ENCODE measurements around the gene TRPV3. TPM values are rescaled to one million over a fixed set of nuclear protein-coding genes. Genes with fewer than 3 reads are reported as not detected.

Gene TRPV3
- total RNA-seq, 2 experiments from 2014 or later: 0.25 to 0.56 TPM

DNA sequence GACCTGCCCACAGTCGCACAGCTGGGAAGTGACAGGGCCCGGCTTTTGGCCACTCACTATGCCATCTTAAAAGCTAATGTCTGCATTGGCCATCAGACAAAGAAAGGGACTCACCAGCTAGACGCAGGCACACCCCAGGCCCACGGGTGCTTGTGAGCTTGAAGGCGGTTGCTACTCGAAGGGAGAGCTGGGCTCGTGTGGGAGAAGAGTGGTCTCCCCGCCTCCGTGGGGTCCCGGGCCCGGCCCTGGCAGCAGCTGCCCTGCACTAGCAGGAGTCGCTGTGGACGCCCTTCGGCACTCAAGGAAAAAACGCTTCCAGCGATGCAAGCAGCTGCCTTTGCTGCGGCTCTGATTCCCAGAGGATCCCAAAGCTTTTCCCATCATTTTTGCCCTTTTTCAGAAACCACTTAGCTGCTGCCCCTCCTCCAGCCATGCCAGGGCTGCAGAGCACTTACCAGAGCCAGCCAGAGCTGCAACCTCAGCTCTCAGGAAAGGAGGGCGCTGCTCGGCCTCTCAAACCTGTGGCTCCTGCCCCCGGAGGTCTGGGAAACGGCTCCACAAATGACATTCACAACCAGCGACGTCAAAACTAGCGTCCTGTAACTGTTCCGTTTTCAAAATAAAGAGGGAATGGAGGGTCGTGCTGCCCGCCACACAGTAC, 39.3 kb upstream of the TRPV3 start:
- no peak for ATAC-seq (ENCODE audit: poor library complexity)
- no peaks in the 10 kb centered on the region for H3K27me3 ChIP-seq (ENCODE audit: control insufficient read depth in 1 of 2, insufficient read depth in 2 of 2, low read length in 2 of 2)
- no peak overlapping the region for H3K27ac ChIP-seq (ENCODE audit: low read depth in 1 of 2, low read length in 2 of 2)
- POLR2A ChIA-PET: no interaction called here
- H3K27ac Mint-ChIP-seq: no peak overlapping the region
- no peaks in the 10 kb centered on the region for H3K27me3 Mint-ChIP-seq
- TF ChIP-seq, protein P1, sequence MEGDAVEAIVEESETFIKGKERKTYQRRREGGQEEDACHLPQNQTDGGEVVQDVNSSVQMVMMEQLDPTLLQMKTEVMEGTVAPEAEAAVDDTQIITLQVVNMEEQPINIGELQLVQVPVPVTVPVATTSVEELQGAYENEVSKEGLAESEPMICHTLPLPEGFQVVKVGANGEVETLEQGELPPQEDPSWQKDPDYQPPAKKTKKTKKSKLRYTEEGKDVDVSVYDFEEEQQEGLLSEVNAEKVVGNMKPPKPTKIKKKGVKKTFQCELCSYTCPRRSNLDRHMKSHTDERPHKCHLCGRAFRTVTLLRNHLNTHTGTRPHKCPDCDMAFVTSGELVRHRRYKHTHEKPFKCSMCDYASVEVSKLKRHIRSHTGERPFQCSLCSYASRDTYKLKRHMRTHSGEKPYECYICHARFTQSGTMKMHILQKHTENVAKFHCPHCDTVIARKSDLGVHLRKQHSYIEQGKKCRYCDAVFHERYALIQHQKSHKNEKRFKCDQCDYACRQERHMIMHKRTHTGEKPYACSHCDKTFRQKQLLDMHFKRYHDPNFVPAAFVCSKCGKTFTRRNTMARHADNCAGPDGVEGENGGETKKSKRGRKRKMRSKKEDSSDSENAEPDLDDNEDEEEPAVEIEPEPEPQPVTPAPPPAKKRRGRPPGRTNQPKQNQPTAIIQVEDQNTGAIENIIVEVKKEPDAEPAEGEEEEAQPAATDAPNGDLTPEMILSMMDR (IDR thresholded peaks at IDR 0.05): no peak
- H3K4me1 Mint-ChIP-seq (ENCODE audit: low read depth): no peaks in the 10 kb centered on the region
- CTCF ChIA-PET: no interaction called here
- H3K36me3 Mint-ChIP-seq (ENCODE audit: low read depth): no peaks in the 10 kb centered on the region
- peaks cover 2% of the 10 kb centered on the region for H3K36me3 ChIP-seq (ENCODE audit: insufficient read depth, low read length)
- H3K9me3 Mint-ChIP-seq: no peaks in the 10 kb centered on the region
- H3K4me1 ChIP-seq (ENCODE audit: insufficient read depth, low read length): peaks cover 3% of the 10 kb centered on the region
- intact Hi-C loops (cut with DNase I, micrococcal nuclease): no loop called here
- no peaks in the 10 kb centered on the region for H3K9me3 ChIP-seq (ENCODE audit: control insufficient read depth in 1 of 2, insufficient read depth in 1 of 2, low read length in 2 of 2)
- H3K4me3 Mint-ChIP-seq: no peak overlapping the region
- no peak for DNase-seq
- no peak overlapping the region for H3K4me3 ChIP-seq (ENCODE audit: low read length)

DNA sequence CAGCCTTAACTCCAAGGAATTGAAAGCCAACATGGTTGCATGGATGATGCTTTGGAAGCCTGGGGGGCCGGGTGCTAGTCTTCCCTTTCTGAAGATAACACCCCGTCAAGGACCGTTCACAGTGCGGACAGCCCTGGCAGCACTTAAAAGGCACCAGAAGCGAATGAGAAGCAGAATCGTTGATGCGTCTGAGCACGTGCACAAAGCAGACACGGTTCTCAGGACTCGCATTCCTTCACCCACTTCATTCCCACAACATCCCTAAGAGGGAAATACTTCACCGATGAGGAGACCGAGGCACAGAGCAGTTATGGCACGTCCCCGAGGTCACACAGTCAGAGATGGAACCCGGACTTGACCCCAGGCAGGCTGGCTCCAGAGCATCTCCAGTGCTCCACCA, 37.4 kb upstream of the TRPV3 start:
- H3K4me3 Mint-ChIP-seq: no peak overlapping the region
- H3K9me3 ChIP-seq (ENCODE audit: control insufficient read depth in 1 of 2, insufficient read depth in 1 of 2, low read length in 2 of 2): no peaks in the 10 kb centered on the region
- no peaks in the 10 kb centered on the region for H3K27me3 ChIP-seq (ENCODE audit: control insufficient read depth in 1 of 2, insufficient read depth in 2 of 2, low read length in 2 of 2)
- intact Hi-C loops (cut with DNase I, micrococcal nuclease): no loop called here
- H3K4me3 ChIP-seq (ENCODE audit: low read length): no peak overlapping the region
- H3K4me1 ChIP-seq (ENCODE audit: insufficient read depth, low read length): peaks cover under 1% of the 10 kb centered on the region
- no peak for DNase-seq
- H3K36me3 Mint-ChIP-seq (ENCODE audit: low read depth): peaks cover 1% of the 10 kb centered on the region
- TF ChIP-seq, protein P1 (IDR thresholded peaks at IDR 0.05): no peak
- no peaks in the 10 kb centered on the region for H3K27me3 Mint-ChIP-seq
- no peak overlapping the region for H3K27ac Mint-ChIP-seq
- no peaks in the 10 kb centered on the region for H3K9me3 Mint-ChIP-seq
- ATAC-seq (ENCODE audit: poor library complexity): no peak
- CTCF ChIA-PET: no interaction called here
- H3K4me1 Mint-ChIP-seq (ENCODE audit: low read depth): no peaks in the 10 kb centered on the region
- H3K27ac ChIP-seq (ENCODE audit: low read depth in 1 of 2, low read length in 2 of 2): no peak overlapping the region
- H3K36me3 ChIP-seq (ENCODE audit: insufficient read depth, low read length): peaks cover 6% of the 10 kb centered on the region
- POLR2A ChIA-PET: no interaction called here

DNA sequence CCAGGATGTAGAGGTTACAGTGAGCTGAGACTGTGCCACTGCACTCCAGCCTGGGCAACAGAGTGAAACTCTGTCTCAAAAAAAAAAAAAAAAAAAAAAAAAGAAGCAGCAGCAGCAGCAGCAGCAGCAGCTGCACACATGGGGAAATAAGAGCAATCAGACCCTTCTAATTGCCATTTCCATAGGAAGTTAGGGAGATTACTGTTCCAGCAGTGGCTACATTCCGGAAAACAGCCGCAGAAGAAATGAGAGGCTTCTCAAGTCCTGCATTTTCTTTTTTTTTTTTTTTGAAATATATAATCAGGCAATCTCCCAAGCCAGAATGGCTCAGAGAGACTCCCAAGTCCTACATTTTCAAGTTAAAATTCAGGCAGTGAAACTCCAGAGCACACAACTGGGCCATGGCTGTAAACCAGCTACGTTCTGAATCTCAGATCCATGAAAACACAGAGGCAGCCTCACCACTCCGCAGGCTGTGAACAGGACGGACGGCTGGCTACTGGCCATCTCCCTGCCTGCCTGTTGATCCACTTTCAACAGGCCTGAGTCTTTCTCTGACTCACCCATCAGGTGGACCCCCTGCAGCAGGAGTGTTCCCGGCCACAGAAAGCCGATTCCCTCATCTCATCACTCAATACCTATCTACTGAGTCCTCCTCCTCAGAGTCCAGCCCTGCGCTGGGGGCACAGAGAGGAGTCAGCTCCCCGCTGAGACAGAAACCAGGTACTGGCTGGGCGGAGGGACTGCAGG, 36.6 kb upstream of the TRPV3 start:
- DNase-seq: no peak
- CTCF ChIA-PET: no interaction called here
- H3K27me3 ChIP-seq (ENCODE audit: control insufficient read depth in 1 of 2, insufficient read depth in 2 of 2, low read length in 2 of 2): no peaks in the 10 kb centered on the region
- H3K27me3 Mint-ChIP-seq: no peaks in the 10 kb centered on the region
- H3K4me3 ChIP-seq (ENCODE audit: low read length): no peak overlapping the region
- peaks cover 9% of the 10 kb centered on the region for H3K36me3 Mint-ChIP-seq (ENCODE audit: low read depth)
- H3K9me3 ChIP-seq (ENCODE audit: control insufficient read depth in 1 of 2, insufficient read depth in 1 of 2, low read length in 2 of 2): no peaks in the 10 kb centered on the region
- H3K36me3 ChIP-seq (ENCODE audit: insufficient read depth, low read length): peaks cover 10% of the 10 kb centered on the region
- no peak for ATAC-seq (ENCODE audit: poor library complexity)
- H3K27ac ChIP-seq (ENCODE audit: low read depth in 1 of 2, low read length in 2 of 2): no peak overlapping the region
- H3K4me1 ChIP-seq (ENCODE audit: insufficient read depth, low read length): no peaks in the 10 kb centered on the region
- H3K9me3 Mint-ChIP-seq: no peaks in the 10 kb centered on the region
- H3K27ac Mint-ChIP-seq: no peak overlapping the region
- no peak overlapping the region for H3K4me3 Mint-ChIP-seq
- TF ChIP-seq, protein P1 (IDR thresholded peaks at IDR 0.05): no peak
- intact Hi-C loops (cut with DNase I, micrococcal nuclease): no loop called here
- POLR2A ChIA-PET: no interaction called here
- no peaks in the 10 kb centered on the region for H3K4me1 Mint-ChIP-seq (ENCODE audit: low read depth)
